ENCODE measurements around the gene ZSWIM3.

Gene ZSWIM3

GRCh38 chr20:45910670-45911485 lies 53.5 kb downstream of the ZSWIM3 start:
- peak; percentile 99 for DNase-seq

GRCh38 chr20:45911486-45912343 lies 54.3 kb downstream of the ZSWIM3 start, which contains the start of gene PLTP:
TSS of gene PLTP (minus strand) at chr20:45912155. CDS start at chr20:45911452, 703 bp downstream.
- peak; percentile 33 for DNase-seq

GRCh38 chr20:45912344-45912682 lies 54.9 kb downstream of the ZSWIM3 start:
- no peak for DNase-seq

GRCh38 chr20:45913116-45913515 lies 55.7 kb downstream of the ZSWIM3 start:
- no peak for DNase-seq

- no peak for DNase-seq
Observed at GRCh38 chr20:45917790-45918141, 60.4 kb downstream of the ZSWIM3 start.

GRCh38 chr20:45918182-45918737 lies 60.8 kb downstream of the ZSWIM3 start:
- DNase-seq, result no peak

GRCh38 chr20:45918779-45919537 lies 61.5 kb downstream of the ZSWIM3 start:
- no peak for DNase-seq

GRCh38 chr20:45919542-45920399 lies 62.4 kb downstream of the ZSWIM3 start:
- DNase-seq, result no peak

GRCh38 chr20:45920462-45921336 lies 63.3 kb downstream of the ZSWIM3 start:
- no peak for DNase-seq

GRCh38 chr20:45921337-45922189 lies 64.1 kb downstream of the ZSWIM3 start:
- no peak for DNase-seq

- no peak for DNase-seq
Observed at GRCh38 chr20:45924391-45925261, 67.2 kb downstream of the ZSWIM3 start.

GRCh38 chr20:45925821-45926506 lies 68.5 kb downstream of the ZSWIM3 start:
- DNase-seq, result no peak

GRCh38 chr20:45926731-45927070 lies 69.3 kb downstream of the ZSWIM3 start:
- no peak for DNase-seq

GRCh38 chr20:45927071-45927878 lies 69.9 kb downstream of the ZSWIM3 start:
- DNase-seq, result no peak

Measured in activated CD4-positive, alpha-beta T cell treated with anti-CD3 and anti-CD28 coated beads for 48 hours (primary cell).